MCF 10A (cell line): ENCODE results near the gene OR2A7. TPM values are rescaled to one million over a fixed set of nuclear protein-coding genes. Genes with fewer than 3 reads are reported as not detected.
"Not testable (repeated sequence)": the region's sequence is repeated elsewhere in the genome, so short reads cannot be mapped to it uniquely, and the experiment has no call there.

Source experiments
- BruUV-seq: library from RNA; stranded (reverse); fragments of 400-500 nt; replicated peaks from 2 replicates; lab custom pipeline; 2021; lab: Mats Ljungman, UMichigan
- CTCF ChIA-PET: fragments of 300-600 bp; sonication (Branson Sonifier 250); formaldehyde crosslinking; extraction: SDS; loops from one replicate; lab custom pipeline; 2021; ENCODE audit warnings: antibody characterized with exemption, inconsistent platforms; lab: Yijun Ruan, JAX
- POLR2A ChIA-PET: fragments of 300-600, 350-650 bp; sonication (Branson Sonifier 250); formaldehyde crosslinking; extraction: SDS; loops from one replicate; lab custom pipeline; 2020; ENCODE audit warnings: antibody characterized with exemption, inconsistent platforms; lab: Yijun Ruan, JAX
- DNase-seq: peaks from one replicate; pipeline ENCODE4 v3.0.0-alpha.2; 2018; ENCODE audit not compliant: unreplicated experiment
- H3K27ac Mint-ChIP-seq: one replicate; pipeline ENCODE4 v1.8.0; 2022; ENCODE audit warnings: mild to moderate bottlenecking, low read depth, mixed read lengths; ENCODE audit not compliant: unreplicated experiment
- H3K27me3 Mint-ChIP-seq: one replicate; pipeline ENCODE4 v1.8.0; 2022; ENCODE audit warnings: mixed read lengths; ENCODE audit not compliant: insufficient read depth, unreplicated experiment
- H3K36me3 Mint-ChIP-seq: one replicate; pipeline ENCODE4 v1.8.0; 2022; ENCODE audit warnings: mild to moderate bottlenecking, moderate library complexity, mixed read lengths; ENCODE audit not compliant: insufficient read depth, unreplicated experiment
- H3K4me1 Mint-ChIP-seq: one replicate; pipeline ENCODE4 v1.8.0; 2022; ENCODE audit warnings: mixed read lengths; ENCODE audit not compliant: insufficient read depth, unreplicated experiment
- H3K4me3 Mint-ChIP-seq: one replicate; pipeline ENCODE4 v1.8.0; 2022; ENCODE audit warnings: mild to moderate bottlenecking, moderate library complexity, mixed read lengths; ENCODE audit not compliant: unreplicated experiment
- H3K9me3 Mint-ChIP-seq: one replicate; pipeline ENCODE4 v1.8.0; 2022; ENCODE audit warnings: mixed read lengths; ENCODE audit not compliant: unreplicated experiment
- intact Hi-C: fragments of 100-400 bp; cut with micrococcal nuclease; formaldehyde crosslinking; loops from 2 replicates; pipeline ENCODE4 v1.14.1; 2022
- total RNA-seq: library from RNA; stranded (reverse); gene quantifications from 2 replicates; pipeline ENCODE4 v1.2.3, GENCODE V29; 2022

Gene OR2A7
- total RNA-seq, 1 experiment from 2014 or later, result 10.0 TPM

- H3K27me3 Mint-ChIP-seq, BruUV-seq, H3K27ac Mint-ChIP-seq, H3K4me3 Mint-ChIP-seq, intact Hi-C loops, H3K9me3 Mint-ChIP-seq, H3K36me3 Mint-ChIP-seq, POLR2A ChIA-PET, H3K4me1 Mint-ChIP-seq, DNase-seq: not testable (repeated sequence)
- CTCF ChIA-PET, result interaction anchor here (0.6 kb wide), 1 partner anchor 219 kb away, joined by 3 read pairs; no protein-coding TSS in a partner anchor
Observed at GRCh38 chr7:144218581-144218980, 46.0 kb downstream of the OR2A7 start.

- intact Hi-C loops, POLR2A ChIA-PET, H3K4me1 Mint-ChIP-seq, H3K36me3 Mint-ChIP-seq, H3K4me3 Mint-ChIP-seq, CTCF ChIA-PET, BruUV-seq, H3K27ac Mint-ChIP-seq, H3K27me3 Mint-ChIP-seq, DNase-seq, H3K9me3 Mint-ChIP-seq: not testable (repeated sequence)
Observed at GRCh38 chr7:144217200-144217599, 47.4 kb downstream of the OR2A7 start.

Other genes starting within 250 kb of the OR2A7 start
- not detected in 2 replicates for gene OR2A5, start 215.8 kb downstream of the OR2A7 start, total RNA-seq
- gene OR2A25, start 195.0 kb downstream of the OR2A7 start, total RNA-seq, result not detected in 2 replicates
- gene OR2A12, start 178.5 kb downstream of the OR2A7 start, total RNA-seq, result not detected in 2 replicates
- gene OR2A2, start 155.2 kb downstream of the OR2A7 start, total RNA-seq, result not detected in 2 replicates
- gene OR2A14, start 141.6 kb downstream of the OR2A7 start, total RNA-seq, result not detected in 2 replicates
- 23.2 and 26.0 TPM in 2 replicates for gene CTAGE4, start 81.3 kb downstream of the OR2A7 start, total RNA-seq
- 0.93 TPM in 1 of 2 replicates, not detected in the other for gene ARHGEF35, start 69.0 kb downstream of the OR2A7 start, total RNA-seq
- not detected in 2 replicates for gene OR2A42, start 25.2 kb downstream of the OR2A7 start, total RNA-seq
- 0.96 and 2.6 TPM in 2 replicates for gene CTAGE8, start 4.5 kb upstream of the OR2A7 start, total RNA-seq
- gene OR2A1, start 47.6 kb upstream of the OR2A7 start, total RNA-seq, result not detected in 2 replicates
- gene ARHGEF5, start 90.6 kb upstream of the OR2A7 start, total RNA-seq, result 48.2 and 54.7 TPM in 2 replicates
- gene NOBOX, start 138.9 kb upstream of the OR2A7 start, total RNA-seq, result not detected in 2 replicates